Uterus (tissue), 4 donors: ENCODE results near the gene TP53RK. TPM values are rescaled to one million over a fixed set of nuclear protein-coding genes. Genes with fewer than 3 reads are reported as not detected.

ENCODE experiments used
- DNase-seq, 2 donors: peaks; one replicate each; pipeline ENCODE4 v3.0.0-alpha.2; 2019 to 2020
- H3K27ac ChIP-seq, 2 donors: fragments of 200-600 bp; sonication (generic); 1 replicate in 1 of 2; 2 replicates in 1 of 2; pipeline ENCODE4 v1.5.1; 2016 to 2018
- H3K27me3 ChIP-seq, 2 donors: fragments of 200-600 bp; sonication (generic); one replicate each; pipeline ENCODE4 v1.5.1; 2018 to 2019; ENCODE audit warnings: control low read depth in 1 of 2
- H3K36me3 ChIP-seq, 2 donors: fragments of 200-600 bp; sonication (generic); one replicate each; pipeline ENCODE4 v1.5.1; 2019; ENCODE audit warnings: control low read depth in 1 of 2
- H3K4me1 ChIP-seq, 2 donors: fragments of 200-600 bp; sonication (generic); one replicate each; pipeline ENCODE4 v1.5.1; 2018 to 2019; ENCODE audit warnings: control low read depth in 1 of 2
- H3K4me3 ChIP-seq, 2 donors: fragments of 200-600 bp; sonication (generic); 1 replicate in 1 of 2; 2 replicates in 1 of 2; pipeline ENCODE4 v1.5.1; 2018 to 2019; ENCODE audit warnings: mild to moderate bottlenecking in 1 of 2
- H3K9me3 ChIP-seq, 2 donors: fragments of 200-600 bp; sonication (generic); one replicate each; pipeline ENCODE4 v1.5.1; 2019; ENCODE audit warnings: control low read depth in 1 of 2
- POLR2A ChIP-seq, 2 donors: fragments of 450-650 bp; IDR thresholded peaks; one replicate each; pipeline ENCODE4 v1.6.1; 2016; ENCODE audit warnings: antibody characterized with exemption in 2 of 2, mild to moderate bottlenecking in 1 of 2, moderate library complexity in 1 of 2
- intact Hi-C: fragments of 100-400 bp; cut with DNase I; formaldehyde crosslinking; loops from one replicate; pipeline ENCODE4 v1.15.1; 2023; ENCODE audit warnings: low total_unique reads
- total RNA-seq, 4 donors: library from RNA; depleted of rRNA in 3 of 4; stranded (reverse); fragments of >200 nt in 3 of 4; gene quantifications; one replicate each; pipeline versions ENCODE4 v1.1.0 to v1.2.4, GENCODE V29; 2014 to 2023
- TF ChIP-seq, protein P1 (sequence below), 4 experiments: fragments of 200-600 bp in 2 of 4; fragments of 450-650 bp in 2 of 4; sonication (generic) in 2 of 4; IDR thresholded peaks; one replicate each; pipeline ENCODE4 v1.5.1; 2016 to 2019; ENCODE audit warnings: antibody characterized with exemption in 4 of 4, mild to moderate bottlenecking in 2 of 4, moderate library complexity in 1 of 4
- donor health status: DM: yes; HTN: yes; CAD: no.

TP53RK gene
- total RNA-seq, 4 donors from 2014 or later, result 14.1 to 64.6 (median 40.2) TPM

- H3K27ac ChIP-seq, result no peak overlapping the region
- TF ChIP-seq, protein P1, sequence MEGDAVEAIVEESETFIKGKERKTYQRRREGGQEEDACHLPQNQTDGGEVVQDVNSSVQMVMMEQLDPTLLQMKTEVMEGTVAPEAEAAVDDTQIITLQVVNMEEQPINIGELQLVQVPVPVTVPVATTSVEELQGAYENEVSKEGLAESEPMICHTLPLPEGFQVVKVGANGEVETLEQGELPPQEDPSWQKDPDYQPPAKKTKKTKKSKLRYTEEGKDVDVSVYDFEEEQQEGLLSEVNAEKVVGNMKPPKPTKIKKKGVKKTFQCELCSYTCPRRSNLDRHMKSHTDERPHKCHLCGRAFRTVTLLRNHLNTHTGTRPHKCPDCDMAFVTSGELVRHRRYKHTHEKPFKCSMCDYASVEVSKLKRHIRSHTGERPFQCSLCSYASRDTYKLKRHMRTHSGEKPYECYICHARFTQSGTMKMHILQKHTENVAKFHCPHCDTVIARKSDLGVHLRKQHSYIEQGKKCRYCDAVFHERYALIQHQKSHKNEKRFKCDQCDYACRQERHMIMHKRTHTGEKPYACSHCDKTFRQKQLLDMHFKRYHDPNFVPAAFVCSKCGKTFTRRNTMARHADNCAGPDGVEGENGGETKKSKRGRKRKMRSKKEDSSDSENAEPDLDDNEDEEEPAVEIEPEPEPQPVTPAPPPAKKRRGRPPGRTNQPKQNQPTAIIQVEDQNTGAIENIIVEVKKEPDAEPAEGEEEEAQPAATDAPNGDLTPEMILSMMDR (IDR thresholded peaks at IDR 0.05), result no peak
- no peak for TF ChIP-seq POLR2A (IDR thresholded peaks at IDR 0.05)
Measured at GRCh38 chr20:46720019-46720418, 30.8 kb upstream of the TP53RK start.

DNA sequence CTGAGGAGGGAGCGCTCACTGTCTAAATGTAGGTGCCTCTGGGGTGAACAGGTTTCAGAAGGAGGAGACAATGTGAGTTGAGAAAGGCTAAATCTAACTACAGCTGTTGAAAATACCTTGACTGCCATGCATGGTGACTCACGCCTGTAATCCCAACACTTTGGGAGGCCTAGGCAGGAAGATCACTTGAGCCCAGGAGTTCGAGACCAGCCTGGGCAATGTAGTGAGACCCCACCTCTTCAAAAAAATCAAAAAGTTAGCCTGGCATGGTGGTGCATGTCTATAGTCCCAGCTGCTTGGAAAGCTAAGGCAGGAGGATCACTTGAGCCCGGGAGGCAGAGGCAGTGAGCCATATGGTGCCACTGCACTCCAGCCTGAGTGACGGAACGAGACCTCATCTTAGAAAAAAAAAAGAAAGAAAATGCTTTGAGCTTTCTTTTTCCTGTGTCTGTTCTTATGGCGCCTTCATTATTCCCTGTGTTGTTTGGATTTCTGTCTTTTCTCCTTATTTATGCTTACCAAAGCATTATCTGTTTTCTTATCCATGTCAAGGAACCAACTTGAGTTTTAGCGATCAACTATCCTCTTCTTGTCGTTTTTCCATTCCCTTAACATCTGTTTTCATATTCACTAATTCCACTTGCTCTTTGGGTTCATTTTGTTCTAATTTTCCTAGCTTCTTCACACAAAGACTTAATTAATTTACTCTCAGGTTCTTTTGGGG is 28.7 kb upstream of the TP53RK start:
- Histone ChIP-seq H3K27ac (no peak overlapping the region), H3K36me3 (no peaks in the 10 kb centered on the region), H3K27me3 (no peaks in the 10 kb centered on the region), H3K4me1 (no peaks in the 10 kb centered on the region), H3K9me3 (no peaks in the 10 kb centered on the region), H3K4me3 (no peak overlapping the region)
- TF ChIP-seq, protein P1 (IDR thresholded peaks at IDR 0.05), result no peak
- no peak for TF ChIP-seq POLR2A (IDR thresholded peaks at IDR 0.05)
- no peak for DNase-seq
- intact Hi-C loops, result no loop called here

More at GRCh38 chr20:46720019-46720418, 30.8 kb upstream of the TP53RK start:
- H3K9me3 ChIP-seq, result no peaks in the 10 kb centered on the region
- intact Hi-C loops, result no loop called here
- no peaks in the 10 kb centered on the region for H3K4me1 ChIP-seq
- no peaks in the 10 kb centered on the region for H3K27me3 ChIP-seq
- no peak overlapping the region for H3K4me3 ChIP-seq
- no peaks in the 10 kb centered on the region for H3K36me3 ChIP-seq
- no peak for DNase-seq

DNA sequence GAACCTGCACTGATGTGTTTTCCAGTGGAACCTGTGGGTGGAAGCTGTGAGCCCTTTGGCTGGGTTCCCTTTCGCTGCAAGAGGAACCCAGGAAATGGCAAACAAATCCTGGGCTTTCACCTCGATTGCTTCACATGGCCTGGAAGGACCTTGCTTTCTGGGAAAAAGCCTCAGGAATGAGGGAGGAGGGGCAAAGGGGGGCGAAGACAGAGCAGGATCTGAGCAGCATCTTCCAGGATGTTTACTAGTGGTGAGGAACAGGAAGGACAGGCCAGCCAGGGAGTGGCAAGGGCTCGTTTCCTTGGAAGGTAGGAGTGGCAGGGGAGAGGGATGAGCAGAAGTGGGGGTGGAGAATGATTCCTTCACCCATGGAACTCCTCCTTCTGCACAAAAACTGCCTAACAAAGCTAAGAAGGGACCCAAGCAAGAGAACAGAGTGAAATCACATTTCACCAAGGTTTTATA is 26.1 kb upstream of the TP53RK start:
- H3K27ac ChIP-seq, result no peak overlapping the region

GRCh38 chr20:46713957-46714834 is 25.0 kb upstream of the TP53RK start:
- H3K27ac ChIP-seq, result no peak overlapping the region
- intact Hi-C loops, result no loop called here
- H3K27me3 ChIP-seq, result no peaks in the 10 kb centered on the region
- DNase-seq, result no peak
- no peak overlapping the region for H3K4me3 ChIP-seq
- H3K4me1 ChIP-seq, result no peaks in the 10 kb centered on the region
- no peaks in the 10 kb centered on the region for H3K36me3 ChIP-seq
- TF ChIP-seq, protein P1 (IDR thresholded peaks at IDR 0.05), result no peak
- TF ChIP-seq POLR2A (IDR thresholded peaks at IDR 0.05), result no peak
- H3K9me3 ChIP-seq, result no peaks in the 10 kb centered on the region

More for the DNA sequence above, 26.1 kb upstream of the TP53RK start:
- Histone ChIP-seq H3K36me3 (no peaks in the 10 kb centered on the region), H3K9me3 (no peaks in the 10 kb centered on the region), H3K4me1 (no peaks in the 10 kb centered on the region), H3K27me3 (no peaks in the 10 kb centered on the region), H3K4me3 (no peak overlapping the region)
- intact Hi-C loops, result no loop called here
- TF ChIP-seq, protein P1 (IDR thresholded peaks at IDR 0.05), result peak in 1 of 4 experiments; percentile 29
- TF ChIP-seq POLR2A (IDR thresholded peaks at IDR 0.05), result no peak
- DNase-seq, result peak; percentile 57 to 68
